ENCODE measurements around the gene ANKK1. TPM values are rescaled to one million over a fixed set of nuclear protein-coding genes. Genes with fewer than 3 reads are reported as not detected.

ANKK1 gene
- total RNA-seq, 3 donors from 2014 or later (not counting 1 experiment from before 2014, with no cell fraction given) = 0.40 to 0.93 (median 0.73) TPM

DNA sequence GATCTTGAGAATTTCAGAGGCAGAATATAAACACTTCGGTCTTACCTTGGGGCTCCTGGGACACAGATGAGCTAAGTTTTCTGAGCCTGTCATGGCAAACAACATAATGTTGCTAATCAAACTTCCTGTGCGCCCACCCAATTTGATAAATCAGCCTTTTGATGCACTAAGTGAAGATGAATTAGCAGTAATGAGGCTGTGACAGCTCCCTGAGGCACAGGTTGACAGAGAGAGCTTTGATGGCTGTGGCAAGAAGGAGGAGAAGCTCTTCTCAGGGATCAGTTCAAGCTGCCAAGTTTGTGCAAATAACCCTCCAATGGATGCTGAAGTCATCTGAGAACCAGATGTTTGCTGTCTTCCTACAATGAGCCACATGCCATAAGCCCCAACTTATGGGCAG is 53.2 kb downstream of the ANKK1 start:
- no peak for TF ChIP-seq CTCF (IDR thresholded peaks at IDR 0.05)

GRCh38 chr11:113444502-113445123 is 57.0 kb downstream of the ANKK1 start:
- Histone ChIP-seq H3K36me3 (ENCODE audit: control insufficient read depth, insufficient read depth, low read length) (no peaks in the 10 kb centered on the region), H3K27ac (ENCODE audit: low read length) (no peak overlapping the region), H3K9me3 (ENCODE audit: control insufficient read depth, insufficient read depth, low read length) (no peaks in the 10 kb centered on the region), H3K4me1 (ENCODE audit: control insufficient read depth, insufficient read depth, low read length) (no peaks in the 10 kb centered on the region), H3K27me3 (ENCODE audit: control insufficient read depth, insufficient read depth, low read length) (no peaks in the 10 kb centered on the region), H3K4me3 (ENCODE audit: low read length) (no peak overlapping the region)
- Mint-ChIP-seq H3K4me3 (no peak overlapping the region), H3K27ac (no peak overlapping the region), H3K9me3 (no peaks in the 10 kb centered on the region), H3K27me3 (ENCODE audit: low read depth in 2 of 2) (peaks cover 7 to 29% of the 10 kb centered on the region in 2 donors), H3K36me3 (no peaks in the 10 kb centered on the region), H3K4me1 (no peaks in the 10 kb centered on the region)
- no peak for TF ChIP-seq CTCF (IDR thresholded peaks at IDR 0.05)
- ATAC-seq (no peak), DNase-seq (no peak)
- intact Hi-C loops (cut with micrococcal nuclease) = no loop called here
- 62% methylated on average over 6 of the region's 7 CpGs for WGBS (ENCODE audit: insufficient coverage)

More for the DNA sequence above, 53.2 kb downstream of the ANKK1 start:
- Mint-ChIP-seq H3K4me1 (no peaks in the 10 kb centered on the region), H3K27ac (no peak overlapping the region), H3K36me3 (no peaks in the 10 kb centered on the region), H3K27me3 (ENCODE audit: low read depth in 2 of 2) (peaks cover 4 to 33% of the 10 kb centered on the region in 2 donors), H3K9me3 (no peaks in the 10 kb centered on the region), H3K4me3 (no peak overlapping the region)
- no peaks in the 10 kb centered on the region for H3K4me1 ChIP-seq (ENCODE audit: control insufficient read depth, insufficient read depth, low read length)
- H3K4me3 ChIP-seq (ENCODE audit: low read length) = no peak overlapping the region
- no peaks in the 10 kb centered on the region for H3K27me3 ChIP-seq (ENCODE audit: control insufficient read depth, insufficient read depth, low read length)
- ATAC-seq (no peak), DNase-seq (no peak)
- no peak overlapping the region for H3K27ac ChIP-seq (ENCODE audit: low read length)
- intact Hi-C loops (cut with micrococcal nuclease) = no loop called here
- no peaks in the 10 kb centered on the region for H3K9me3 ChIP-seq (ENCODE audit: control insufficient read depth, insufficient read depth, low read length)
- 94% methylated on average over 2 of the region's 2 CpGs for WGBS (ENCODE audit: insufficient coverage)
- no peaks in the 10 kb centered on the region for H3K36me3 ChIP-seq (ENCODE audit: control insufficient read depth, insufficient read depth, low read length)

DNA sequence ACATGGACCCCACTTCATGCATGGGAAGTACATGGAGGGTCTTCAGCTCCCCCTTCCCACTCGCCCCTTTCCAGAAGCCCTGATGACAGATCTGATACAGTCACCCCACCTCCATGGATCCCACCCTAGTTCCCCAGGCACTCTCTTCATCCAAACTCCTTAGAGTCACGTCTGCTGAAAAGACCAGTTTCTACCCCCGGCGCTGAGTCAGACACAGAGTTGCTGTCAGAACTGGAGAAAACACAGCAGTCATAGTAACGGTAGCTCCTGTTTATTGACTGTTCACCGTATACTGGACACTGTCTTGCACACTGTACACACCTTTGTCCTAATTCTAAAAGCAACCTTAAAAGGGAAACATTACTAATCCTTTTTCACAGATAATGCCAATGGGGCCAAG is 58.5 kb downstream of the ANKK1 start:
- no peaks in the 10 kb centered on the region for H3K4me1 ChIP-seq (ENCODE audit: control insufficient read depth, insufficient read depth, low read length)
- H3K4me3 ChIP-seq (ENCODE audit: low read length) = no peak overlapping the region
- intact Hi-C loops (cut with micrococcal nuclease) = no loop called here
- Mint-ChIP-seq H3K4me1 (no peaks in the 10 kb centered on the region), H3K27me3 (ENCODE audit: low read depth in 2 of 2) (peaks cover 7 to 19% of the 10 kb centered on the region in 2 donors), H3K36me3 (no peaks in the 10 kb centered on the region), H3K9me3 (no peaks in the 10 kb centered on the region), H3K4me3 (no peak overlapping the region), H3K27ac (no peak overlapping the region)
- no peaks in the 10 kb centered on the region for H3K27me3 ChIP-seq (ENCODE audit: control insufficient read depth, insufficient read depth, low read length)
- no peaks in the 10 kb centered on the region for H3K9me3 ChIP-seq (ENCODE audit: control insufficient read depth, insufficient read depth, low read length)
- 74% methylated on average over 6 of the region's 6 CpGs for WGBS (ENCODE audit: insufficient coverage)
- no peaks in the 10 kb centered on the region for H3K36me3 ChIP-seq (ENCODE audit: control insufficient read depth, insufficient read depth, low read length)
- DNase-seq (no peak), ATAC-seq (no peak)
- TF ChIP-seq CTCF (IDR thresholded peaks at IDR 0.05) = no peak
- H3K27ac ChIP-seq (ENCODE audit: low read length) = no peak overlapping the region

DNA sequence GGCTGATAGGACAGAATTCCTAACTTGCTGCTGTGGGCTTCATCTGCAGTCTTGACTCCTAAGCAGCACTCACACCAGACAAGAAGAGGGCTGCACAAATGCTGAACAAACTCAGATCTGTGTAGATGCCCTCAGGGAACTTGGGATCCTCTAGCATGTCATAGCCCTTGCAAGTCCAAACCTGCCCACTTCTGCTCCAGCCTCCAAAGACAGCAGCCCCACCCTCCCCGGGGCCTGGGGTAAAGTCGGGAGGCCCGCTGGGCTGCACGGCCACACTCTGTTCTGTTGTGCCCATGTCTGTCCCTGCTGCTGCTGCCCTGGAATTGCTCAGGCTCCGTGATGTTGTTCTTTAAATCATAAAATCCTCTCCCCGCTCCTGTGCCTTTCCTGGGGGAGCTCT is 59.4 kb downstream of the ANKK1 start:
- Mint-ChIP-seq H3K4me3 (no peak overlapping the region), H3K4me1 (no peaks in the 10 kb centered on the region), H3K27ac (no peak overlapping the region), H3K27me3 (ENCODE audit: low read depth in 2 of 2) (peaks cover 9 to 19% of the 10 kb centered on the region in 2 donors), H3K9me3 (no peaks in the 10 kb centered on the region), H3K36me3 (no peaks in the 10 kb centered on the region)
- Histone ChIP-seq H3K9me3 (ENCODE audit: control insufficient read depth, insufficient read depth, low read length) (no peaks in the 10 kb centered on the region), H3K4me1 (ENCODE audit: control insufficient read depth, insufficient read depth, low read length) (no peaks in the 10 kb centered on the region), H3K36me3 (ENCODE audit: control insufficient read depth, insufficient read depth, low read length) (no peaks in the 10 kb centered on the region), H3K4me3 (ENCODE audit: low read length) (no peak overlapping the region), H3K27me3 (ENCODE audit: control insufficient read depth, insufficient read depth, low read length) (no peaks in the 10 kb centered on the region), H3K27ac (ENCODE audit: low read length) (no peak overlapping the region)
- DNase-seq (no peak), ATAC-seq (no peak)
- 90% methylated on average over 6 of the region's 6 CpGs for WGBS (ENCODE audit: insufficient coverage)
- no peak for TF ChIP-seq CTCF (IDR thresholded peaks at IDR 0.05)
- intact Hi-C loops (cut with micrococcal nuclease) = no loop called here
